ENCODE results near the gene AMHR2. TPM values are rescaled to one million over a fixed set of nuclear protein-coding genes. Genes with fewer than 3 reads are reported as not detected.

The AMHR2 gene
- total RNA-seq, 2 experiments from 2014 or later = not detected

DNA sequence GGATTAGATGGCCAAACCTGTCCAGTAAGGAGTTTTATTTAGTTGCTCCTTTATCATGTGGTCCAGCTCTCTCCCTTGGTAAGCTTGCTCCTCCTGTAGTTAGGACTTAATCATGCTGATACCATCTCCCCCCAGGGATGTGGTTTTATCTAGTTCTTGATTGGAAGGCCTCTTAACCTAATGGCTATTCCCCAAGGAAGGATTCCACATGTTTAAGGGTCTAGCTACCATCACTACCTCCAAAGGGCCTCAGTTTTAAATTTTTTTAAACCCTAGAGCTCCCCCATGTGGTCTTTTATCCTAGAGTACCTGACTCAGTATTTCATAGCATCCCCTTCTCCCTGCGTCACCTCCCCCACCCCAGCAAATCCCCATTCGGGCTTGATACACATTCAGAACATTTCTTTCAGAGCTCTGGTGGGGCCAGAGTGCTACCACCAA, 53.1 kb downstream of the AMHR2 start:
- CTCF ChIA-PET = interaction anchor here (0.5 to 3.7 kb wide), 14 partner anchors 9 to 163 kb away, joined by 3 to 20 read pairs (median 4); partner anchors contain the start of genes AAAS, MAP3K12, NPFF and TARBP2
- Mint-ChIP-seq H3K4me1 (peaks cover 32% of the 10 kb centered on the region), H3K27me3 (no peaks in the 10 kb centered on the region), H3K4me3 (no peak overlapping the region), H3K36me3 (ENCODE audit: low read depth) (peaks cover 71% of the 10 kb centered on the region), H3K27ac (no peak overlapping the region), H3K9me3 (no peaks in the 10 kb centered on the region)
- DNase-seq = no peak
- POLR2A ChIA-PET = interaction anchor here (1.1 kb wide), 1 partner anchor 30 kb away, joined by 3 read pairs; no protein-coding TSS in a partner anchor

- H3K27me3 Mint-ChIP-seq = no peaks in the 10 kb centered on the region
- DNase-seq = no peak
- H3K36me3 Mint-ChIP-seq (ENCODE audit: low read depth) = peaks cover 62% of the 10 kb centered on the region
- H3K4me3 Mint-ChIP-seq = no peak overlapping the region
- ChIA-PET POLR2A (interaction anchor here (0.7 kb wide), 1 partner anchor 30 kb away, joined by 4 read pairs; no protein-coding TSS in a partner anchor), CTCF (interaction anchor here (0.7 to 1.2 kb wide), 3 partner anchors 13 to 22 kb away, joined by 3 to 4 read pairs (median 3); partner anchors contain the start of gene TARBP2)
- H3K4me1 Mint-ChIP-seq = peaks cover 19% of the 10 kb centered on the region
- H3K27ac Mint-ChIP-seq = no peak overlapping the region
- no peaks in the 10 kb centered on the region for H3K9me3 Mint-ChIP-seq
These were observed 55.2 kb downstream of the AMHR2 start for GRCh38 chr12:53478865-53479264.

DNA sequence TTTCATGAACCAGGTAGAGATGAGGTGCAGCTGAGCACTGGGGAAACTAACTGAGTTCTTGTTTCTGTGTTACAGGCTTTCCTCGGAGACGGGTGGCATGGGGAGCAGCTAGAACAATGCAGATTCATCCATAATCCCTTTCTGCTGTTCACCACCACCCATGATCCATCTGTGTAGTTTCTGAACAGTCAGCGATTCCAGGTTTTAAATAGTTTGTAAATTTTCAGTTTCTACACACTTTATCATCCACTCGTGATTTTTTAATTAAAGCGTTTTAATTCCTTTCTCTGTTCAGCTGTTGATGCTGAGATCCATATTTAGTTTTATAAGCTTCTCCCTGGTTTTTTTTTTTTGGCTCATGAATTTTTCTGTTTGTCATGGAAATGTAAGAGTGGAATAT, 55.7 kb downstream of the AMHR2 start:
- Mint-ChIP-seq H3K9me3 (no peaks in the 10 kb centered on the region), H3K27ac (no peak overlapping the region)
- CTCF ChIA-PET = interaction anchor here (0.6 to 1.2 kb wide), 2 partner anchors 21 to 294 kb away, joined by 3 to 4 read pairs; partner anchors contain the start of gene TARBP2

GRCh38 chr12:53480491-53481442, 57.1 kb downstream of the AMHR2 start:
- CTCF ChIA-PET = interaction anchor here (0.8 to 2.0 kb wide), 7 partner anchors 8 to 26 kb away, joined by 3 to 11 read pairs (median 3); partner anchors contain the start of gene TARBP2
- POLR2A ChIA-PET = no interaction called here
- Mint-ChIP-seq H3K4me1 (peaks cover 5% of the 10 kb centered on the region), H3K27ac (no peak overlapping the region), H3K9me3 (no peaks in the 10 kb centered on the region), H3K27me3 (no peaks in the 10 kb centered on the region), H3K36me3 (ENCODE audit: low read depth) (peaks cover 57% of the 10 kb centered on the region), H3K4me3 (no peak overlapping the region)
- DNase-seq = no peak

More for the DNA sequence above, 55.7 kb downstream of the AMHR2 start:
- DNase-seq = no peak
- no peaks in the 10 kb centered on the region for H3K27me3 Mint-ChIP-seq
- H3K4me1 Mint-ChIP-seq = peaks cover 15% of the 10 kb centered on the region
- POLR2A ChIA-PET = interaction anchor here (0.6 to 0.7 kb wide), 2 partner anchors 19 to 30 kb away, joined by 3 to 4 read pairs; no protein-coding TSS in a partner anchor
- H3K36me3 Mint-ChIP-seq (ENCODE audit: low read depth) = peaks cover 59% of the 10 kb centered on the region
- no peak overlapping the region for H3K4me3 Mint-ChIP-seq

Other genes starting within 250 kb of the AMHR2 start
- 10 to 100 TPM; 38.9 to 44.1 TPM for gene ZNF740, start 243.1 kb upstream of the AMHR2 start, total RNA-seq
- 10 to 100 TPM; 33.3 to 34.7 TPM for gene CSAD, start 242.9 kb upstream of the AMHR2 start, total RNA-seq
- gene ITGB7, start 216.6 kb upstream of the AMHR2 start, total RNA-seq = 100 to 1,000 TPM; 621 to 702 TPM
- gene RARG, start 191.6 kb upstream of the AMHR2 start, total RNA-seq = 10 to 100 TPM; 58.3 to 59.7 TPM
- gene ESPL1, start 155.6 kb upstream of the AMHR2 start, total RNA-seq = 100 to 1,000 TPM; 107 to 125 TPM
- 100 to 1,000 TPM; 305 to 335 TPM for gene PFDN5, start 128.3 kb upstream of the AMHR2 start, total RNA-seq
- gene MYG1, start 124.2 kb upstream of the AMHR2 start, total RNA-seq = 10 to 100 TPM; 47.9 to 56.4 TPM
- gene AAAS, start 102.2 kb upstream of the AMHR2 start, total RNA-seq = 10 to 100 TPM; 59.1 to 63.0 TPM
- gene SP7, start 87.5 kb upstream of the AMHR2 start, total RNA-seq = not detected
- 10 to 100 TPM; 94.8 to 99.3 TPM for gene SP1, start 43.7 kb upstream of the AMHR2 start, total RNA-seq
- gene PRR13, start 17.9 kb downstream of the AMHR2 start, total RNA-seq = 100 to 1,000 TPM; 223 to 229 TPM
- gene PCBP2, start 28.2 kb downstream of the AMHR2 start, total RNA-seq = 100 to 1,000 TPM; 882 to 943 TPM
- gene MAP3K12, start 75.6 kb downstream of the AMHR2 start, total RNA-seq = 10 to 100 TPM; 26.0 to 26.1 TPM
- 10 to 100 TPM; 32.6 to 35.9 TPM for gene TARBP2, start 77.4 kb downstream of the AMHR2 start, total RNA-seq
- gene NPFF, start 83.6 kb downstream of the AMHR2 start, total RNA-seq = not detected
- 10 to 100 TPM; 28.6 to 43.0 TPM for gene ATF7, start 202.5 kb downstream of the AMHR2 start, total RNA-seq